Esophagus squamous epithelium (tissue), 4 donors: ENCODE results near the gene NEO1.

Source experiments
- POLR2A ChIP-seq, 4 donors: fragments of 450-650 bp; IDR thresholded peaks; one replicate each; pipeline ENCODE4 v1.6.1; 2017; ENCODE audit warnings: antibody characterized with exemption in 4 of 4, mild to moderate bottlenecking in 4 of 4, moderate library complexity in 3 of 4
- TF ChIP-seq, protein P1 (sequence below), 6 experiments: fragments of 450-650 bp in 4 of 6; fragments of 200-600 bp in 2 of 6; sonication (generic) in 2 of 6; IDR thresholded peaks; one replicate each; pipeline ENCODE4 v1.5.1; 2016 to 2019; ENCODE audit warnings: antibody characterized with exemption in 6 of 6, mild to moderate bottlenecking in 4 of 6, moderate library complexity in 4 of 6

DNA sequence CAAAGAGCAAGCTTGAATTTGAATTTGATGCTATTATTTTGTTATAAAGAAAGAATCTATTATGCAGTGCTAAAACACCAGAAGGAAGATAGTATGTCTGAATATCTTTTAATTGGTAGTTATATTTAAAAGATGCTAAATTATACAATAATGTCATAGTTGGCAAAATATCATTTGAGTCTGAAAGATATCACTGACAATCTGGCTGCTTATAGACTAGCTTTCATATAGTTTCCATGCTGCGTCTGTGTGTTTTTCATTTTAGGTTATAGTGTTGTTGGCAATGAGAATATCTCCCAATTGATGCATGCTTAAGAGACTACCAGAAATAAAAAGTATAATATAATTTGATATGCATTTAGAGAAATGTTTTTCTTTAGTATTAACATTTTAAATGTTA lies 142.9 kb downstream of the NEO1 start:
- TF ChIP-seq, protein P1, sequence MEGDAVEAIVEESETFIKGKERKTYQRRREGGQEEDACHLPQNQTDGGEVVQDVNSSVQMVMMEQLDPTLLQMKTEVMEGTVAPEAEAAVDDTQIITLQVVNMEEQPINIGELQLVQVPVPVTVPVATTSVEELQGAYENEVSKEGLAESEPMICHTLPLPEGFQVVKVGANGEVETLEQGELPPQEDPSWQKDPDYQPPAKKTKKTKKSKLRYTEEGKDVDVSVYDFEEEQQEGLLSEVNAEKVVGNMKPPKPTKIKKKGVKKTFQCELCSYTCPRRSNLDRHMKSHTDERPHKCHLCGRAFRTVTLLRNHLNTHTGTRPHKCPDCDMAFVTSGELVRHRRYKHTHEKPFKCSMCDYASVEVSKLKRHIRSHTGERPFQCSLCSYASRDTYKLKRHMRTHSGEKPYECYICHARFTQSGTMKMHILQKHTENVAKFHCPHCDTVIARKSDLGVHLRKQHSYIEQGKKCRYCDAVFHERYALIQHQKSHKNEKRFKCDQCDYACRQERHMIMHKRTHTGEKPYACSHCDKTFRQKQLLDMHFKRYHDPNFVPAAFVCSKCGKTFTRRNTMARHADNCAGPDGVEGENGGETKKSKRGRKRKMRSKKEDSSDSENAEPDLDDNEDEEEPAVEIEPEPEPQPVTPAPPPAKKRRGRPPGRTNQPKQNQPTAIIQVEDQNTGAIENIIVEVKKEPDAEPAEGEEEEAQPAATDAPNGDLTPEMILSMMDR (IDR thresholded peaks at IDR 0.05), result no peak
- no peak for TF ChIP-seq POLR2A (IDR thresholded peaks at IDR 0.05)
